ENCODE data around the gene NOX1. TPM values are rescaled to one million over a fixed set of nuclear protein-coding genes. Genes with fewer than 3 reads are reported as not detected.

Gene NOX1
- total RNA-seq = not detected
- long read RNA-seq = 0 reads

DNA sequence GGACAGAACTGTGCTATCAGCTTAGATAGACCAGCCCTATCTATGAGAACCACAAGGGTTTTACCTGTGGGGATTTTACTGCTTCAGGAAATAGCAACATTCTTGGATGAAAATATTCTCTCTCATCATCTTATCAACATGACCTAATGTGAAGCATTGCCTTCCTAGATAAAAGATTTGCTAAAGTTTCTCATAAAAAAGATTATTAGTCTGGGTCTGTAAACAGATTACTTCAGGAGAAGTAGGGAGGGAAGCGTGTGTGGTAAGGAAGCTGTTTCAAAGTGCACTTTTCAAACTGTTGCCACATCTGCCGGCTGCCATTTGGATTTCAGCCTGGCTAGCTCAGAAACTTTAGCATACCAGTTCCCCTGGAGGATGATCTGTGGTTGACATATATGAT is at the start of gene NOX1:
TSS of gene NOX1 (minus strand) at position 35 of the 400 bp plus-strand sequence. CDS start 220 bp downstream, outside the sequence.
- TF ChIP-seq, protein P1, sequence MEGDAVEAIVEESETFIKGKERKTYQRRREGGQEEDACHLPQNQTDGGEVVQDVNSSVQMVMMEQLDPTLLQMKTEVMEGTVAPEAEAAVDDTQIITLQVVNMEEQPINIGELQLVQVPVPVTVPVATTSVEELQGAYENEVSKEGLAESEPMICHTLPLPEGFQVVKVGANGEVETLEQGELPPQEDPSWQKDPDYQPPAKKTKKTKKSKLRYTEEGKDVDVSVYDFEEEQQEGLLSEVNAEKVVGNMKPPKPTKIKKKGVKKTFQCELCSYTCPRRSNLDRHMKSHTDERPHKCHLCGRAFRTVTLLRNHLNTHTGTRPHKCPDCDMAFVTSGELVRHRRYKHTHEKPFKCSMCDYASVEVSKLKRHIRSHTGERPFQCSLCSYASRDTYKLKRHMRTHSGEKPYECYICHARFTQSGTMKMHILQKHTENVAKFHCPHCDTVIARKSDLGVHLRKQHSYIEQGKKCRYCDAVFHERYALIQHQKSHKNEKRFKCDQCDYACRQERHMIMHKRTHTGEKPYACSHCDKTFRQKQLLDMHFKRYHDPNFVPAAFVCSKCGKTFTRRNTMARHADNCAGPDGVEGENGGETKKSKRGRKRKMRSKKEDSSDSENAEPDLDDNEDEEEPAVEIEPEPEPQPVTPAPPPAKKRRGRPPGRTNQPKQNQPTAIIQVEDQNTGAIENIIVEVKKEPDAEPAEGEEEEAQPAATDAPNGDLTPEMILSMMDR (IDR thresholded peaks at IDR 0.05) = no peak
- Histone ChIP-seq H3K36me3 (no peaks in the 10 kb centered on the region), H3K4me1 (no peaks in the 10 kb centered on the region), H3K9me3 (no peaks in the 10 kb centered on the region), H3K27me3 (no peaks in the 10 kb centered on the region), H3K27ac (no peak within 1 kb of the TSS), H3K4me3 (no peak within 1 kb of the TSS)
- intact Hi-C loops (cut with DNase I) = no loop called here
- ATAC-seq = no peak
- DNase-seq = no peak

- DNase-seq = no peak
- intact Hi-C loops (cut with DNase I) = no loop called here
- no peak for ATAC-seq
- H3K9me3 ChIP-seq = no peaks in the 10 kb centered on the region
- TF ChIP-seq, protein P1 (IDR thresholded peaks at IDR 0.05) = no peak
- no peak overlapping the region for H3K4me3 ChIP-seq
- no peaks in the 10 kb centered on the region for H3K36me3 ChIP-seq
- no peaks in the 10 kb centered on the region for H3K27me3 ChIP-seq
- no peak overlapping the region for H3K27ac ChIP-seq
- H3K4me1 ChIP-seq = no peaks in the 10 kb centered on the region
These were observed 41.4 kb upstream of the NOX1 start for GRCh38 chrX:100915562-100915961.

GRCh38 chrX:100913111-100913510 is 39.0 kb upstream of the NOX1 start:
- Histone ChIP-seq H3K36me3 (no peaks in the 10 kb centered on the region), H3K4me1 (no peaks in the 10 kb centered on the region), H3K27ac (no peak overlapping the region), H3K27me3 (no peaks in the 10 kb centered on the region), H3K9me3 (no peaks in the 10 kb centered on the region), H3K4me3 (no peak overlapping the region)
- TF ChIP-seq, protein P1 (IDR thresholded peaks at IDR 0.05) = no peak
- intact Hi-C loops (cut with DNase I) = no loop called here
- ATAC-seq (no peak), DNase-seq (no peak)

- TF ChIP-seq, protein P1 (IDR thresholded peaks at IDR 0.05) = no peak
- no peaks in the 10 kb centered on the region for H3K4me1 ChIP-seq
- no peaks in the 10 kb centered on the region for H3K9me3 ChIP-seq
- H3K27ac ChIP-seq = no peak overlapping the region
- H3K36me3 ChIP-seq = no peaks in the 10 kb centered on the region
- intact Hi-C loops (cut with DNase I) = no loop called here
- H3K27me3 ChIP-seq = no peaks in the 10 kb centered on the region
- DNase-seq = no peak
- no peak for ATAC-seq
- H3K4me3 ChIP-seq = no peak overlapping the region
These were observed 37.6 kb upstream of the NOX1 start for GRCh38 chrX:100911731-100912130.

GRCh38 chrX:100905620-100906019 is 31.5 kb upstream of the NOX1 start:
- Histone ChIP-seq H3K27me3 (no peaks in the 10 kb centered on the region), H3K4me3 (no peak overlapping the region), H3K36me3 (no peaks in the 10 kb centered on the region), H3K9me3 (no peaks in the 10 kb centered on the region), H3K4me1 (no peaks in the 10 kb centered on the region), H3K27ac (no peak overlapping the region)
- intact Hi-C loops (cut with DNase I) = no loop called here
- no peak for DNase-seq
- TF ChIP-seq, protein P1 (IDR thresholded peaks at IDR 0.05) = no peak
- ATAC-seq = no peak

- ATAC-seq (no peak), DNase-seq (no peak)
- no peaks in the 10 kb centered on the region for H3K36me3 ChIP-seq
- no peak overlapping the region for H3K4me3 ChIP-seq
- H3K27me3 ChIP-seq = no peaks in the 10 kb centered on the region
- TF ChIP-seq, protein P1 (IDR thresholded peaks at IDR 0.05) = no peak
- intact Hi-C loops (cut with DNase I) = no loop called here
- no peaks in the 10 kb centered on the region for H3K9me3 ChIP-seq
- no peaks in the 10 kb centered on the region for H3K4me1 ChIP-seq
- H3K27ac ChIP-seq = no peak overlapping the region
These were observed 30.3 kb upstream of the NOX1 start for GRCh38 chrX:100904433-100904832.

Data from upper lobe of right lung (tissue), 1 donor.